NCI-H1105 (cell line): ENCODE data around the gene ACSF3.
"Not testable (repeated sequence)": the region's sequence is repeated elsewhere in the genome, so short reads cannot be mapped to it uniquely, and the experiment has no call there.

Experiments used
- DNase-seq: peaks from one replicate; lab custom pipeline; 2025; lab: John Stamatoyannopoulos, UW

ACSF3 gene

DNA sequence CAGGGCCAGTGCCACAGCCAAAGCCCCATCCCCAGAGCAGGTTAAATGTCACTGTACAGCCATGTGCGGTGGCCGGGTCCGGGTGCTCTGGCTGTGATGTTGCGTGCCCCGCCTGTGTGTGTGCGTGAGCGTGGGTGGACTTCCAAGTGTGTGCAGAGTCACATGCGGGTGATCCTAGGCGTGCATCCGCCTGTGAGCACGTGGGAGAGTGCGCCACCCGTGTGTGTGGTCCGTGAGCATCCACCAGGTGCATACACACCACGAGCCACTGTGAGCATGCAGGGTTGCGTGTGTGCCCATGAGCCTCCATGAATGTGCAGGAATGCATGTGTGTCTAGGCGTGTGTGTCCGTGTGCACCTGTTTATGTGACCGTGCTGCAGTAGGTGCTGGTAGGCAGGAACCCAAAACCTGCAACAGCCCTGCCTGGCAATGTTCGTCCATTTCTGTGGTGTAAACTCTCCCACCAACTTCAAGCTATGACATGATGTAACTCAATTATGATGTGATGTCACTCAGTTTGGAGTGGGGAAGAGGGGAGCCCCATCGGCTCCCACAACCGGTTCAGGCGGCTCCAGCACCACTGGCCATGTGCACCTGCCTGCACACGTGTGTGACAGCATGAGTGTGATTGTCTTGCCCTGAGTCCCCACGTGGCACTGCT lies 37.6 kb upstream of the ACSF3 start:
- DNase-seq, result no peak

DNA sequence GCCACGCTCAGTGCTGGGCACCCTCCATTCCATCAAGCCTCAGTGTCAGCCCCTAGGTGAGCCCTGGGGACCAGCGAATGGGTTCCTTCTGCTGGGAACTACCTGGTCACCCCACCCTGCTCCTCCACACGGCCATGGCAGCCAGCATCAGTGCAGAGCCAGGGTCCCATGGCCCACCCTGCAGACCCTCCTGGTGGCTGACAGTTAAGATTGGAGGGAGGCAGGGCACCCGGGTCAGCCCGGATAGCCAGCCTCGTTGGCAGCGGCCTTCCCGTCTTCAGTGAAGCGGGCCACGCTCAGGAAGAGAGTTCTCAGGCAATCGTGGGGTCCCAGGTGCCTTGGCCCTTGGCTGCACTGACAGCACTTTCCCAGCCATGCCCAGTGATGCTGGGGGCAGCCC lies 37.1 kb upstream of the ACSF3 start:
- DNase-seq, result no peak

DNA sequence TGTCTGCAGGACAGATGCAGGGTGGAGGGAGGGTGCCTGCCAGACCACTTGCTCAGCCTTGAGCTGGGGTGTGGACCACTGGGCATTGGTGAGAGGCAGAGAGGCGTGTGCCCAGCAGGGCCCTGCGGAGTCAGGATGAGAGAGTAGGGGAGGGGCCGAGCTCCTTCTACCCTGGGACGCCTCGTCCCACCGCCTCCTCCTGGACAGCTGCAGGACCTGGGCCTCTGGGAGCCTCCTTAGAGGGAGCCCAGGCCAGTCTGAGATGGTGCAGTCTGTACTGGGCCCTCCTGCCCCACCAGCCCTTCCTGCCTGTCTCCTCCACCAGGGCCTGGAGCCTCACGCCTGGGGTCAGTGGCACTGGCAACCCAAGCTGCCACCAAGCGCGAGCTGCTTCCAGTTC lies 35.9 kb upstream of the ACSF3 start:
- no peak for DNase-seq

GRCh38 chr16:89058812-89059211 lies 34.8 kb upstream of the ACSF3 start:
- no peak for DNase-seq

DNA sequence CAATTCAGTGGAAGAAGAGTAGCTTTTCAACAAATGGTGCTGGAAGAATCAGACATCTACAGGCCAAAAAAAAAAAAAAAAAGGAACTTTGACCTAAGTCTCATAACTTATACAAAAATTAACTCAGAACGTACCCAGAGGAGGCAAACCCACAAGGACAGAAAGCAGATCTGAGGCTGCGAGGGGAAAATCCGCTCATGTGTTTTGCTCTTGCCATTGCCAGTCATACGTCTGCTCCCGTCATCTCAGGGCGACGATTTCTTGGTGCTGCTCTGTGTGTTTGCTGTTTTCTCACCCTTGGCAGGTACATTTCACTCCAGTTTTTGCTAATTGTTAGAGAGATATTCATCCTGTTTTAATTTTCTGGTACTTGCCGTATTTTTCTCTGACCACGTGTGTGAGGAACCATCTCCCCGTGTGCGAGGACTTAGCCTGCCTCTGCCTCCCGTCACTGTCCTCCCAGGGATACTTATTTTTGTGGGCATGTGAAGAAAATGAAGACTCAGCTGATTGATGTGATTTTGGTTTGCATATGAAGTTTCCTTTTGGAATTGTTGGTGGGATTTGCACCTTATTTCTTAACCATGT lies 33.4 kb upstream of the ACSF3 start:
- DNase-seq, result no peak

GRCh38 chr16:89061086-89061485 lies 32.6 kb upstream of the ACSF3 start:
- DNase-seq, result no peak

GRCh38 chr16:89061590-89062380 lies 31.9 kb upstream of the ACSF3 start:
- DNase-seq, result no peak

- no peak for DNase-seq
Measured at GRCh38 chr16:89062389-89063345, 31.0 kb upstream of the ACSF3 start.

DNA sequence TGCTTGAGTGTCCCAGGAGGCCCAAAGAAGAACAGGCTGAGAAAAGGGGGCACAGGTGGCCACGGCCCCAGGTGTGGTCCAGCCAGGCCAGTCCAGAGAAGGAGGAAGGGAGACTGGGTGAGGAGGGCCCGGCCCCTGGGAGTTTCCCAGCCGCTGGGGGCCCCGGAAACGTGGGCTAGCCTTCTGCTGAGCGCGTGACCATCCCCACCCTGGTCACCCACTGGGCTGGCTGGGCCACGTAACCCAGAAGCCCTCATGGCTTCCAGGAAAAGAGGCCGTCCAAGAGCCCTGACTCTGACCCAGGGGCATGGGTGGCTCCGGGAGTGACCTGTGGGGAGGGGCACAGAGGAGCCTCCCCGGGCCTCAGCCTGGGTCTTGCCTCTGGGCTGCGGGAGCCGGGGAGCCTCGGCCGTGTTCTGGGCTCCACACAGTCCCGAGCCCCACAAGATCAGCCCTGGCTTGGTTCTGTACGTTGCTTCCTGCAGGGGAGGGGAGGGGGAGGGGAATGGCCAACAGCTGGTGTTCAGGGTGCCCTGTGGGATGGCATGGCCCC lies 29.8 kb upstream of the ACSF3 start:
- DNase-seq, result no peak

DNA sequence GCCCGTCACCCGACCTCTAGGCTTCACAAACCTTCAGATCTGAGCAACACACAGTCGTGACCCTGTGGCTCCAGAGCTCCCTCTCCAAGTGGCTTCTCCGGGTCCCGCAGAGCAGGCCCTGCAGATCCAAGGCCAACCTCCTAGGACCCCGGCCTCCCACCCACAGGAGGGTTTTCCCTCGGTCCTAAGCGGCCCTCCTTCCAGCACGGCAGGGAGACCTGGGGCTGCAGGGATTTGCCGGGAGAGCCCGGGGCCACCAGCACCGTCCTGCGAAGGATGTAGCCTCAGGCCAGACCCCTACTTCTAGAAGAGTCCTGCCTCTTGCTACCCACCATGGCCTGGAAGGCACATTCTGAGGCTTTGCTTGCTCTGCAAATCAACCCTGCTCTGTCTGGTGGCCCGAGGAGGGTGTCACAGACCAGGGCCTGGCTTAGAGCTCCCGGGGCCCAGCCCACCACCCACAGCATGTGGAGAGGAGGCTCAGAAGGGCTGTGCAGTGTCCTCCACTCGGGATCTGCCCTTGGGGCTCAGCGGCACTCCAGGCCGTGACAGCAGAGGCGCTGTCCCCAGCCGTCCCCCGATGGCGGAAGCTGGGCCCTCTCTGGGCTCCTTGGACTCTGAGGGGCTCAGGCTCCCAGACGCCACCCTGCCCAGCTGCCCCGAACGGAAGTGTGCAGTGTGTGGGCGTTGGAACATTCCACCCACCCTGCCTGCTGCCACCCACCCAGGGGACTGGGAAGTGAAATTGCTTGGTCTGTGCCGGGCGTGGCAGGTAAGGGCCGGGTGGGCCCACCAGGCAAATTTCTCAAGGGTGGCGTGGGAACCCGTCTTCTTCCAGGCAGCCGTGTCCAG lies 28.8 kb upstream of the ACSF3 start:
- no peak for DNase-seq

DNA sequence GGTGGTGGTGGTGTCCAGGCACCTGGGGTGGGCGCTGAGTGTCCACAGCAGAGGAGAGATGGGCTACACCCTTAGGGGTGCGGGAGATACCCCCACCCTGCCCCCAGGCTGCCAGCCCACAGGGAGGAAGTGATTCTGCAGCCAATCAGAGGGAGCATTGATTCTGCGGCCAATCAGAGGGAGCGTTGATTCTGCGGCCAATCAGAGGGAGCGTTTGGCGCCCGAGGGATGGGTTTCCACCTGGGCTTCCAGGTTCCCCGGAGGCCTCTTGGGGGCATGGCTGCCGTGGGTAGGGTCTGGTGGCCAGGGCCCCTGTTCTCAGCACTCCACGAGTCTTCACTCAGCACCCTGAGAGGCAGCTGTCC lies 28.2 kb upstream of the ACSF3 start:
- DNase-seq, result no peak

DNA sequence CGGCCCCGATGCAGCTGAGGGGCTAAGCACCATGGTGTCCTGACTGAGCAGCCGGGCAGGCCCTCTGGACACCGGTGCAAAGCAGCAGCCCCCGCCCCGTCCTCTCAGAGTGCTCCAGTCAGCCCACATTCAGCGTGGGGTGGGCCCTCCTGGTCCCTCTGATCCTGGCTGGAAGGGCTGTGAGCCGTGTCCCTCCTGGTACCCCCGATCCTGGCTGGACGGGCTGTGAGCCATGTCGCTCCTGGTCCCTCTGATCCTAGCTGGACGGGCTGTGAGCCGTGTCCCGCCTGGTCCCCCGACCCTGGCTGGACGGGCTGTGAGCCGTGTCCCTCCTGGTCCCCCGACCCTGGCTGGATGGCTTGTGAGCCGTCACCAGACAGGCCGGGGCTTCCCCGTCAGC lies 26.9 kb upstream of the ACSF3 start:
- no peak for DNase-seq

GRCh38 chr16:89067677-89068443 lies 25.8 kb upstream of the ACSF3 start:
- no peak for DNase-seq

GRCh38 chr16:89068814-89069616 lies 24.6 kb upstream of the ACSF3 start:
- DNase-seq, result not testable (repeated sequence)

DNA sequence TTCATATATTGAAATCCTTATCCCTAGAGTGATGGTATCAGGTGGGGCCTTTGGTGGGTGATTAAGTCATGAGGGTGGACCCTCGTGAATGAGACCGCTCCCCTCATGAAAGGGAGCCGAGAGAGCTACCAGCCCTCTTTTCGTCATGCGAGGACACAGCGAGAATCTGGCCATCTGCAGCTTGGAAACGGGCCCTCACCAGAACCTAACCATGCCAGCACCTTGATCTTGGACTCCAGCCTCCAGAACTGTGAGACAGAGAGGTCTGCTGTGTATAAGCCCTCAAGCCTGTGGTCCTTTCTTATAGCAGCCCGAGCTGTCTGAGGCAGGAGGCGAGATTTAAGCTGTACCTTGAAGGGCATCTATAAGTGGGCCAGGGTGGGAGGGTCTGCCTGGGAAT lies 23.7 kb upstream of the ACSF3 start:
- DNase-seq, result no peak

DNA sequence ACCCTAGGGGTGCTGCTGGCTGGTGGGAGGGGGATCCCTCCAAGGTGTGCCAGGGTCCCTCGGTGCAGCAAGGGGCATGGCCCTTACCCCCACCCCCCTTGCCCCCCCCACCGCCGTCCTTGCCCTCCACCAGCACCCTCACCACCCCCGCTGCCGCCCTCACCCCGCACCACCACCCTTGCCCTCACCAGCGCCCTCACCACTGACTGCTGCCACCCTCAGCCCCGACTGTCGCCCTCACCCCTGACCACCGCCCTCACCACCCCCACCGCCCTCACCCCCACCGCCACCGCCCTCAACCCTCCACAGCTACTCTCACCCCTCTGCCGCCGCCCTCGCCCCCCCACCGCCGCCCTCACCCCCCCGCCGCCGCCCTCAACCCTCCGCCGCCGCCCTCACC lies 23.1 kb upstream of the ACSF3 start:
- DNase-seq, result no peak

DNA sequence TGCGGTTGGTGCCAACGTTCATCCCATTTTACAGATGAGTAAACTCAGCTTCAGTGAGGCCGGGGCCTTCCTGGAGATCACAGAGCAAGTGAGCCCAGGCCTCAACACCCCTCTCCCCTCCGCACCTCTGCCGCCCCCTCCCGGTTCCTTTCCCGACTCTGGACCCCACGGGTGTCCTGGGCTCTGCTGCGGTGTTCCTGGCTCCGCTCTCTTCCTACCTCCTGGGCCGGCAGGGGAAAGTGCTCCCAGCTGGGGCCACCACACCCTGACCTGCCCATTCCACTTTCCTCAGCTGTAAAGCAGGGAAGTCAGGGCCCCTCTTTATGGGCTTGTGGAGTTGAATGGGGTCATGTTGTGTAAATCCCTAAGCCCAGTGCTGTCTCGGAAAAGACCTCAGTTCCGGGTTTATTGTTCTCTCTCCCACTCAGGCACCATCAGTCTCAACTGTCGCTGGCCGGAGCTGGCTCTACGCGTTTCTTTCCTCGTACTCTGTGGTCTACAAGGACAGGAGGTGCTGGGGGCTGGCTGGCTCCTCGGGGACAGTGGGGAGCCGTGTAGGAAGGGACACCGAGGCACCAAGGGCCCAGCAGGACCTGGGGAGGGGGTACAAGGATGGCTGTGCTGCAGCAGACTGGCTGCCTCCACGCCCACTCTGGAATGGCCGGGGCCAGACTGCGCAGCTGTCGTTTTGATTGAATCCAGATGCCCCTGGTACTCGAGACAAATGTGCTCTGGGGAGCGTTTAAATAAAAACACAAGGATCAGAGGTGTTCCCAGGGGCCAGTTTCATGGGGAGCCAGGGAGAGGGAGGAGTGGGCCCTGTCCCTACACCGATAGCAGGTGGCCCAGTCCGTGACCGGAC lies 21.7 kb upstream of the ACSF3 start:
- DNase-seq, result no peak

GRCh38 chr16:89072548-89073130 lies 21.0 kb upstream of the ACSF3 start:
- DNase-seq, result no peak
